Activated B cell treated with CpG ODN at 0.5 μM for 24 hours (primary cell): ENCODE measurements around the gene TRIM62. TPM values are rescaled to one million over a fixed set of nuclear protein-coding genes. Genes with fewer than 3 reads are reported as not detected.

ENCODE experiments used
- ATAC-seq: fragments of 200-7000 bp; cut with Tn5 transposase; one replicate; pipeline ENCODE4 v1.10.0; 2021; ENCODE audit warnings: low read depth, mild to moderate bottlenecking, moderate library complexity
- CTCF ChIA-PET: fragments of 350-600 bp; sonication (Branson Sonifier 250); formaldehyde crosslinking; loops from one replicate; lab custom pipeline; 2021; ENCODE audit warnings: antibody characterized with exemption; lab: Charles Lee
- POLR2A ChIA-PET: fragments of 350-600 bp; sonication (Branson Sonifier 250); formaldehyde crosslinking; loops from one replicate; lab custom pipeline; 2021; ENCODE audit warnings: antibody characterized with exemption; lab: Charles Lee
- DNase-seq: peaks from one replicate; pipeline ENCODE4 v3.0.0; 2022
- H3K27ac Mint-ChIP-seq: one replicate; pipeline ENCODE4 v1.8.0; 2020; ENCODE audit warnings: mixed read lengths
- H3K27me3 Mint-ChIP-seq: one replicate; pipeline ENCODE4 v1.8.0; 2021; ENCODE audit warnings: mixed read lengths
- H3K36me3 Mint-ChIP-seq: one replicate; pipeline ENCODE4 v1.8.0; 2021; ENCODE audit warnings: low read depth, mixed read lengths
- H3K4me1 Mint-ChIP-seq: one replicate; pipeline ENCODE4 v1.8.0; 2021; ENCODE audit warnings: mixed read lengths
- H3K4me3 Mint-ChIP-seq: one replicate; pipeline ENCODE4 v1.8.0; 2020; ENCODE audit warnings: mild to moderate bottlenecking, mixed read lengths
- H3K9me3 Mint-ChIP-seq: one replicate; pipeline ENCODE4 v1.8.0; 2020; ENCODE audit warnings: mixed read lengths
- intact Hi-C: fragments of 100-400 bp; cut with micrococcal nuclease; formaldehyde crosslinking; loops from one replicate; pipeline ENCODE4 v1.15.1; 2024
- total RNA-seq: library from RNA; stranded (reverse); gene quantifications from 2 replicates; pipeline ENCODE4 v1.2.3, GENCODE V29; 2022
- TF ChIP-seq, protein P1 (sequence below): fragments of 200-600 bp; IDR thresholded peaks from one replicate; pipeline ENCODE4 v1.8.0; 2022; ENCODE audit warnings: antibody characterized with exemption, mild to moderate bottlenecking

TRIM62 gene
- total RNA-seq, 1 donor from 2014 or later, result 10.1 TPM

DNA sequence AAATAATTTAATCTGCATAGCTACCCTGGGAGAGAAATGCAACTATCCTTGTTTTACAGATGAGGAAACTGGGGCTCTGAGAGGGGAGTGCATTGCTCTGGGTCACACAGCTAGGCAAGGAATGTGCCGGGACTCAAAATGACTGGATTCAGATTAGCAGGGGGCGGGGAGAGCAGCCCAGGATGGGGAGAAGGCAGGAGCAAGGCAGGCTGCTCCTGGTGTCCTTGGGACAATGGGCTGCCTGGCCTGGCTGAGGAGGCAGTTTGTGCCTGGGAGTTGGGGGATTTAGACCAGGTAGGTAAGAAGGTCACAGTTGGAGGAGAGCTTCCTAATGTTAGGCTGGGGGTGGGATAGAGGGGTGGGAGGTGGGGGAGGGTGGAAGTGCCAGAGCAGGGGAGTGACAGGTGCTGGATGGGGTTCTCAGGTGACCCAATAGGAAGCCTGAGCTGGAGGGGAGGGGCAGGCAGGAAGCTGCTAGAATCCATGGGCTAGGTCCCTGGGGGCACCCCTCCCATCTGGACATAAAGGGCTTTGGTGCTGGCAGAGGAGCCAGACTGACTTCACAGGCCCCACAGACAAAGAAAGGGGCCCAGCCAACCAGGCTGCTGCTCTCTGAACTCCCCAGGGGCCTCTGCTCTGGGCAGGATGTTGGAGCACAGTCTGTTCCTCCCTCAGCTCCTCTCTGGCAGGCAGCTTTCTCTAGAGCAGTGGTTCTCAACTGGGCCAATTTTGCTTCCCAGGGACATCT, 29.0 kb downstream of the TRIM62 start:
- Mint-ChIP-seq H3K27me3 (no peaks in the 10 kb centered on the region), H3K4me3 (no peak overlapping the region), H3K9me3 (no peaks in the 10 kb centered on the region), H3K4me1 (peaks cover 2% of the 10 kb centered on the region), H3K27ac (no peak overlapping the region), H3K36me3 (peaks cover 42% of the 10 kb centered on the region)
- TF ChIP-seq, protein P1, sequence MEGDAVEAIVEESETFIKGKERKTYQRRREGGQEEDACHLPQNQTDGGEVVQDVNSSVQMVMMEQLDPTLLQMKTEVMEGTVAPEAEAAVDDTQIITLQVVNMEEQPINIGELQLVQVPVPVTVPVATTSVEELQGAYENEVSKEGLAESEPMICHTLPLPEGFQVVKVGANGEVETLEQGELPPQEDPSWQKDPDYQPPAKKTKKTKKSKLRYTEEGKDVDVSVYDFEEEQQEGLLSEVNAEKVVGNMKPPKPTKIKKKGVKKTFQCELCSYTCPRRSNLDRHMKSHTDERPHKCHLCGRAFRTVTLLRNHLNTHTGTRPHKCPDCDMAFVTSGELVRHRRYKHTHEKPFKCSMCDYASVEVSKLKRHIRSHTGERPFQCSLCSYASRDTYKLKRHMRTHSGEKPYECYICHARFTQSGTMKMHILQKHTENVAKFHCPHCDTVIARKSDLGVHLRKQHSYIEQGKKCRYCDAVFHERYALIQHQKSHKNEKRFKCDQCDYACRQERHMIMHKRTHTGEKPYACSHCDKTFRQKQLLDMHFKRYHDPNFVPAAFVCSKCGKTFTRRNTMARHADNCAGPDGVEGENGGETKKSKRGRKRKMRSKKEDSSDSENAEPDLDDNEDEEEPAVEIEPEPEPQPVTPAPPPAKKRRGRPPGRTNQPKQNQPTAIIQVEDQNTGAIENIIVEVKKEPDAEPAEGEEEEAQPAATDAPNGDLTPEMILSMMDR, result no peak
- ChIA-PET CTCF (no interaction called here), POLR2A (interaction anchor here (1.3 kb wide), 1 partner anchor 25 kb away, joined by 4 read pairs; no protein-coding TSS in a partner anchor)
- ATAC-seq (peak; percentile 50), DNase-seq (no peak)
- intact Hi-C loops, result no loop called here

DNA sequence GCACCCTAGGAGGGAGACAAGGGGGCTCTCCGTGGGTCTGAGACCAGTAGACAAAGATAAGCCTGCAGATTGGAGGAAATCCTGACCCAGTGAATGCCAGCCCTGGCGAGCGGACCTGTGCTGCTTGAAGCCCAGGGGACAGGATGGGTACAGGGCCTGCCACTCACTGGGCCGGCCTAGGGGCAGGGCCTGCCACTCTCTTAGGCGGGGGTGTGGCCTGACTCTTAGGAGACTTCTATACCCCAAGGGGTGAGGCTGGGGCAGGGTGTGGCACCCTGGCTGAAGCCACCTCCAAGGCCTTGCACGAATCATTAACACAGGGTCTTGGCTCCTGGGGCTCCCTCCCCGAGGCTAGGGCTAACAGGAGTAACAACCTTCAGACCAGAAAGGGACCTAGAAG, 30.7 kb downstream of the TRIM62 start:
- DNase-seq, result no peak
- Mint-ChIP-seq H3K4me3 (no peak overlapping the region), H3K36me3 (peaks cover 45% of the 10 kb centered on the region), H3K9me3 (no peaks in the 10 kb centered on the region), H3K27ac (no peak overlapping the region), H3K4me1 (peaks cover 2% of the 10 kb centered on the region), H3K27me3 (no peaks in the 10 kb centered on the region)
- ATAC-seq, result no peak
- CTCF ChIA-PET, result interaction anchor here (1.5 kb wide), 1 partner anchor 14 kb away, joined by 6 read pairs; no protein-coding TSS in a partner anchor
- TF ChIP-seq, protein P1, result no peak
- POLR2A ChIA-PET, result no interaction called here
- intact Hi-C loops, result no loop called here

DNA sequence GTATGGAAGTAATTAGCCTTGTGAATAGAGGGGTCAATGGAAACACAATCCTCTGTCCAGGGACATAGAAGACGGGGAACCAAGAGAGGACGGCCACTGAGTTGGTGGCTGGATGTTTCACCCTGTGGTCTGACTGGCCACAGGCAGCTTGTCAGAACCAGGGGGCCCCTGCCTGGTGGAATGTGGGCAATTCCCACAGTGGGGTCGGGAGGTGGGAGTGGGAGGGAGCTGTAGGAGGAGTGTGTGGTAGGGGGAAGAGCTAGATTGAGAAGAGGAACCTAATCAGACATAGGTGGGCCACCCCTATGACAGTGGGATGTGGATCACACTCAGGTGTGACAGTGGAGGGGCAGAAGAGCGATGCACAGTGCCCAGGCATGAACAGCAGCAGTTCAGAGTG, 31.3 kb downstream of the TRIM62 start:
- Mint-ChIP-seq H3K9me3 (no peaks in the 10 kb centered on the region), H3K4me3 (no peak overlapping the region), H3K27ac (no peak overlapping the region), H3K4me1 (peaks cover 2% of the 10 kb centered on the region), H3K36me3 (peaks cover 46% of the 10 kb centered on the region), H3K27me3 (no peaks in the 10 kb centered on the region)
- DNase-seq (no peak), ATAC-seq (no peak)
- TF ChIP-seq, protein P1, result no peak
- CTCF ChIA-PET, result no interaction called here
- POLR2A ChIA-PET, result no interaction called here
- intact Hi-C loops, result no loop called here

DNA sequence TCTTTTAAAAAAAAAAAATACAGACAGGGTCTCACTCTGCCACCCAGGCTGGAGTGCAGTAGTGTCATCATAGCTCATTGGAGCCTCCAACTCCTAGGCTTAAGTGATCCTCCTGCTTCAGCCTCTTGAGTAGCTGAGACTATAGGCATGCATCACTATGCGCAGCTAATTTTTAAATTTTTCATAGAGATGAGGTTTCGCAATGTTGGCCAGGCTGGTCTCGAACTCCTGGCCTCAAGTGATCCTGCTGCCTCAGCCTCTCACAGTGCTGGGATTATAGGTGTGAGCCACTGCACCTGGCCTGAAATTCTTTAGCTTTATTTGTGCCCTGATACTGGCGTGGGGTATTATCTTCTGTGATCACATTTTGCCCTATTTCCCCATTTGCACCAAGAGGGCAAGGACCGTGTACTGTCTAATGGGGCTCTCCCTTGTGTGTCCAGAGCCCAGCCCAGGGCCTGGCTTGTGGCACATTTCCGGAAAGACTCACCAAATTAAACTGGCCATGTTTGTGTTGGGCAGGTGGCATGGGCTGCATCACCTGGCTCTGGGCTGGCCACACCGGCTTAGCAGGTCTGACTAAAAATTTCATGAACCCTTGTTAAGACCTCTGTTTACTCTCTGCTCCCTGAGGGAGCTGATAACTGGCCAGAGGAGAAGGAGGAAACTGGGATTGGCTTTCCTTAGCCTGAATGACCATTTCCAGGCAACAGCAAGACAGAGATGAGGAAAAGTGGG, 32.2 kb downstream of the TRIM62 start:
- ChIA-PET POLR2A (no interaction called here), CTCF (no interaction called here)
- Mint-ChIP-seq H3K9me3 (no peaks in the 10 kb centered on the region), H3K4me3 (no peak overlapping the region), H3K4me1 (peaks cover 2% of the 10 kb centered on the region), H3K27me3 (no peaks in the 10 kb centered on the region), H3K36me3 (peaks cover 48% of the 10 kb centered on the region), H3K27ac (no peak overlapping the region)
- no peak for ATAC-seq
- intact Hi-C loops, result no loop called here
- TF ChIP-seq, protein P1, result no peak
- DNase-seq, result no peak

DNA sequence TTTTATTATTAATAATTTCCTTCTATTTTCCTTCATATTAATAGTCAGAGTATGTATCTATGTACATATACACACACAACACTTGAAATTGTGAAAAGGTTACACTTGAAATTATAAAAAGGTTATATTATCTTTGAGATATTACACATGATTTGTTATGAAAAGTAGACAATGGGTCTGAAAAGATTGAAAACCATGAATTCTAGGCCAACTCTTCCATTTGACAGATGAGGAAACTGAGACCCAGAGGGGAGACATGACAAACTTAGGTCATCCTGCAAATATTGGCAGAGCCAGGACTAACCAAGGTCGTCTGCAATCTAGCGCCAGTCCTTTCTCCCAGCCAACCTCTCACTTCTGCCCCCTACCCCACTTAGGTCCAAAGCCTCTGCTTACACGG, 33.2 kb downstream of the TRIM62 start:
- ATAC-seq (no peak), DNase-seq (no peak)
- H3K27me3 Mint-ChIP-seq, result no peaks in the 10 kb centered on the region
- H3K27ac Mint-ChIP-seq, result no peak overlapping the region
- H3K36me3 Mint-ChIP-seq, result peaks cover 43% of the 10 kb centered on the region
- TF ChIP-seq, protein P1, result no peak
- no peaks in the 10 kb centered on the region for H3K9me3 Mint-ChIP-seq
- ChIA-PET CTCF (no interaction called here), POLR2A (no interaction called here)
- no peak overlapping the region for H3K4me3 Mint-ChIP-seq
- H3K4me1 Mint-ChIP-seq, result peaks cover 2% of the 10 kb centered on the region
- intact Hi-C loops, result no loop called here
